MM.1S (cell line): ENCODE results near the gene PM20D2.

Experiments
- DNase-seq: peaks from one replicate; pipeline ENCODE4 v3.0.0-alpha.2; 2015
- H2AFZ ChIP-seq: fragments of 300-600 bp; sonication (generic); 2 replicates; pipeline ENCODE4 v1.6.0; 2016; ENCODE audit warnings: antibody characterized with exemption, low read length
- H3F3A ChIP-seq: fragments of 300-600 bp; sonication (generic); 2 replicates; pipeline ENCODE4 v1.6.1; 2016; ENCODE audit warnings: mild to moderate bottlenecking, antibody characterized with exemption, low read length, moderate library complexity, mixed read lengths; ENCODE audit not compliant: insufficient read depth
- H3K27ac ChIP-seq: fragments of 300-600 bp; sonication (generic); 2 replicates; pipeline ENCODE4 v1.5.1; 2016; ENCODE audit warnings: mild to moderate bottlenecking, low read length
- H3K27me3 ChIP-seq: fragments of 300-600 bp; sonication (generic); replicated peaks from 2 replicates; pipeline ENCODE4 v1.6.0; 2016; ENCODE audit warnings: low read length; ENCODE audit not compliant: insufficient read depth
- H3K36me3 ChIP-seq: fragments of 300-600 bp; sonication (generic); replicated peaks from 2 replicates; pipeline ENCODE4 v1.6.1; 2016; ENCODE audit warnings: mild to moderate bottlenecking, low read length, mixed read lengths; ENCODE audit not compliant: insufficient read depth
- H3K4me1 ChIP-seq: fragments of 300-600 bp; sonication (generic); 2 replicates; pipeline ENCODE4 v1.6.1; 2016; ENCODE audit warnings: low read length, mixed read lengths
- H3K4me2 ChIP-seq: fragments of 300-600 bp; sonication (generic); 2 replicates; pipeline ENCODE4 v1.6.0; 2016; ENCODE audit warnings: low read depth, low read length
- H3K4me3 ChIP-seq: fragments of 300-600 bp; sonication (generic); 2 replicates; pipeline ENCODE4 v1.5.1; 2016; ENCODE audit warnings: low read length, mixed read lengths
- H3K79me2 ChIP-seq: fragments of 300-600 bp; sonication (generic); 2 replicates; pipeline ENCODE4 v1.6.1; 2016; ENCODE audit warnings: mixed run types, low read length, mixed read lengths
- H3K9ac ChIP-seq: fragments of 300-600 bp; sonication (generic); 2 replicates; pipeline ENCODE4 v1.6.1; 2016; ENCODE audit warnings: low read length, mixed read lengths
- H3K9me2 ChIP-seq: fragments of 300-600 bp; sonication (generic); replicated peaks from 2 replicates; pipeline ENCODE4 v1.6.1; 2016; ENCODE audit warnings: mild to moderate bottlenecking, low read length, mixed read lengths; ENCODE audit not compliant: insufficient read depth
- H3K9me3 ChIP-seq: fragments of 300-600 bp; sonication (generic); replicated peaks from 2 replicates; pipeline ENCODE4 v1.6.1; 2016; ENCODE audit warnings: mild to moderate bottlenecking, low read length, mixed read lengths; ENCODE audit not compliant: insufficient read depth
- H4K20me1 ChIP-seq: fragments of 300-600 bp; sonication (generic); 2 replicates; pipeline ENCODE4 v1.6.1; 2016; ENCODE audit warnings: mild to moderate bottlenecking, low read length, moderate library complexity, mixed read lengths; ENCODE audit not compliant: insufficient read depth
- EZH2 ChIP-seq: fragments of 300-600 bp; sonication (generic); optimal IDR thresholded peaks from 2 replicates; pipeline ENCODE3; 2017; ENCODE audit warnings: low read depth, mild to moderate bottlenecking, antibody characterized with exemption, low read length, mixed read lengths
- EZH2phosphoT487 ChIP-seq: fragments of 300-600 bp; sonication (generic); IDR thresholded peaks from 2 replicates; pipeline ENCODE4 v1.6.1; 2018; ENCODE audit warnings: antibody characterized with exemption, low read length
- TF ChIP-seq, protein P1 (sequence below): fragments of 300-600 bp; sonication (generic); IDR thresholded peaks from 2 replicates; pipeline ENCODE4 v1.5.1; 2016; ENCODE audit warnings: antibody characterized with exemption, low read length, mixed read lengths

The PM20D2 gene

GRCh38 chr6:89187504-89187903 lies 41.6 kb downstream of the PM20D2 start:
- no peak for TF ChIP-seq EZH2
- TF ChIP-seq EZH2phosphoT487, result no peak
- TF ChIP-seq, protein P1, sequence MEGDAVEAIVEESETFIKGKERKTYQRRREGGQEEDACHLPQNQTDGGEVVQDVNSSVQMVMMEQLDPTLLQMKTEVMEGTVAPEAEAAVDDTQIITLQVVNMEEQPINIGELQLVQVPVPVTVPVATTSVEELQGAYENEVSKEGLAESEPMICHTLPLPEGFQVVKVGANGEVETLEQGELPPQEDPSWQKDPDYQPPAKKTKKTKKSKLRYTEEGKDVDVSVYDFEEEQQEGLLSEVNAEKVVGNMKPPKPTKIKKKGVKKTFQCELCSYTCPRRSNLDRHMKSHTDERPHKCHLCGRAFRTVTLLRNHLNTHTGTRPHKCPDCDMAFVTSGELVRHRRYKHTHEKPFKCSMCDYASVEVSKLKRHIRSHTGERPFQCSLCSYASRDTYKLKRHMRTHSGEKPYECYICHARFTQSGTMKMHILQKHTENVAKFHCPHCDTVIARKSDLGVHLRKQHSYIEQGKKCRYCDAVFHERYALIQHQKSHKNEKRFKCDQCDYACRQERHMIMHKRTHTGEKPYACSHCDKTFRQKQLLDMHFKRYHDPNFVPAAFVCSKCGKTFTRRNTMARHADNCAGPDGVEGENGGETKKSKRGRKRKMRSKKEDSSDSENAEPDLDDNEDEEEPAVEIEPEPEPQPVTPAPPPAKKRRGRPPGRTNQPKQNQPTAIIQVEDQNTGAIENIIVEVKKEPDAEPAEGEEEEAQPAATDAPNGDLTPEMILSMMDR, result no peak
- H3K79me2 ChIP-seq, result no peaks in the 10 kb centered on the region

GRCh38 chr6:89190741-89191140 lies 44.9 kb downstream of the PM20D2 start:
- Histone ChIP-seq H3K27ac (no peak overlapping the region), H3K9ac (no peak overlapping the region), H2AFZ (no peak overlapping the region), H3K9me3 (no peaks in the 10 kb centered on the region), H3K4me2 (no peak overlapping the region), H3K9me2 (no peaks in the 10 kb centered on the region), H3K79me2 (no peaks in the 10 kb centered on the region), H3K36me3 (no peaks in the 10 kb centered on the region), H3K4me1 (no peaks in the 10 kb centered on the region), H4K20me1 (no peaks in the 10 kb centered on the region), H3K4me3 (no peak overlapping the region), H3K27me3 (no peaks in the 10 kb centered on the region), H3F3A (no peaks in the 10 kb centered on the region)
- no peak for TF ChIP-seq EZH2phosphoT487
- TF ChIP-seq EZH2, result no peak
- TF ChIP-seq, protein P1, result no peak
- DNase-seq, result no peak

More at GRCh38 chr6:89187504-89187903, 41.6 kb downstream of the PM20D2 start:
- Histone ChIP-seq H3K9me2 (no peaks in the 10 kb centered on the region), H3K4me2 (no peak overlapping the region), H3K4me1 (no peaks in the 10 kb centered on the region), H3K9ac (no peak overlapping the region), H3K4me3 (no peak overlapping the region), H3K9me3 (no peaks in the 10 kb centered on the region), H3K27me3 (no peaks in the 10 kb centered on the region), H3F3A (no peaks in the 10 kb centered on the region), H4K20me1 (no peaks in the 10 kb centered on the region), H2AFZ (no peak overlapping the region), H3K36me3 (no peaks in the 10 kb centered on the region), H3K27ac (no peak overlapping the region)
- no peak for DNase-seq

- Histone ChIP-seq H3K4me1 (no peaks in the 10 kb centered on the region), H3F3A (no peaks in the 10 kb centered on the region), H3K9me2 (no peaks in the 10 kb centered on the region), H4K20me1 (no peaks in the 10 kb centered on the region), H3K9me3 (no peaks in the 10 kb centered on the region), H3K4me2 (no peak overlapping the region), H3K27me3 (no peaks in the 10 kb centered on the region), H3K27ac (no peak overlapping the region), H3K79me2 (no peaks in the 10 kb centered on the region), H3K9ac (no peak overlapping the region), H2AFZ (no peak overlapping the region), H3K4me3 (no peak overlapping the region), H3K36me3 (no peaks in the 10 kb centered on the region)
- DNase-seq, result no peak
- TF ChIP-seq, protein P1, result no peak
- no peak for TF ChIP-seq EZH2phosphoT487
- no peak for TF ChIP-seq EZH2
Measured at GRCh38 chr6:89194559-89194958, 48.7 kb downstream of the PM20D2 start.
